A673 (cell line): ENCODE measurements around the gene ROBO2. TPM values are rescaled to one million over a fixed set of nuclear protein-coding genes. Genes with fewer than 3 reads are reported as not detected.

ENCODE experiments used
- BruUV-seq: library from RNA; stranded (reverse); fragments of 400-500 nt; replicated peaks from 2 replicates; lab custom pipeline; 2021; lab: Mats Ljungman, UMichigan
- CTCF ChIA-PET: fragments of 300-600 bp; sonication (Branson Sonifier 250); formaldehyde crosslinking; loops from one replicate; lab custom pipeline; 2022; ENCODE audit warnings: antibody characterized with exemption; lab: Charles Lee
- POLR2A ChIA-PET: fragments of 300-600 bp; sonication (Branson Sonifier 250); formaldehyde crosslinking; loops from one replicate; lab custom pipeline; 2022; ENCODE audit warnings: antibody characterized with exemption; ENCODE audit not compliant: low non-redundant PET; lab: Charles Lee
- DNase-seq: peaks from one replicate; pipeline ENCODE4 v3.0.0-alpha.2; 2015; ENCODE audit warnings: low spot score
- H3K27ac ChIP-seq: fragments of 200-600 bp; sonication (generic); 2 replicates; pipeline ENCODE4 v1.5.1; 2016; ENCODE audit warnings: mixed run types, low read depth, mild to moderate bottlenecking, mixed read lengths, antibody characterized with exemption, low read length; ENCODE audit not compliant: poor library complexity, severe bottlenecking
- H3K27me3 ChIP-seq: fragments of 200-600 bp; sonication (generic); replicated peaks from 2 replicates; pipeline ENCODE4 v1.6.1; 2017; ENCODE audit warnings: mixed run types, low read depth, mild to moderate bottlenecking, mixed read lengths, antibody characterized with exemption, low read length; ENCODE audit not compliant: insufficient read depth, poor library complexity
- H3K36me3 ChIP-seq: fragments of 200-600 bp; sonication (generic); 2 replicates; pipeline ENCODE4 v1.6.1; 2016; ENCODE audit warnings: mixed run types, mild to moderate bottlenecking, mixed read lengths, antibody characterized with exemption, low read length; ENCODE audit not compliant: insufficient read depth, poor library complexity, severe bottlenecking
- H3K4me1 ChIP-seq: fragments of 200-600 bp; sonication (generic); 2 replicates; pipeline ENCODE4 v1.6.1; 2017; ENCODE audit warnings: mixed run types, mild to moderate bottlenecking, mixed read lengths, antibody characterized with exemption, low read length; ENCODE audit not compliant: insufficient read depth, poor library complexity, severe bottlenecking
- H3K4me3 ChIP-seq: fragments of 200-600 bp; sonication (generic); 2 replicates; pipeline ENCODE4 v1.5.1; 2016; ENCODE audit warnings: low read depth, mixed run types, mild to moderate bottlenecking, mixed read lengths, low read length; ENCODE audit not compliant: poor library complexity, severe bottlenecking
- H3K9me3 ChIP-seq: fragments of 200-600 bp; sonication (generic); 2 replicates; pipeline ENCODE4 v1.6.1; 2016; ENCODE audit warnings: mixed run types, low read depth, mild to moderate bottlenecking, mixed read lengths, antibody characterized with exemption, low read length; ENCODE audit not compliant: poor library complexity, severe bottlenecking
- EZH2 ChIP-seq: fragments of 200-600 bp; sonication (generic); IDR thresholded peaks from 2 replicates; pipeline ENCODE4 v1.6.1; 2017; ENCODE audit warnings: borderline replicate concordance, low read depth, mild to moderate bottlenecking, mixed read lengths, antibody characterized with exemption, low read length; ENCODE audit not compliant: poor library complexity, severe bottlenecking
- intact Hi-C: fragments of 100-400 bp; cut with micrococcal nuclease; formaldehyde crosslinking; loops from one replicate; pipeline ENCODE4 v1.10.0; 2022; ENCODE audit not compliant: unreplicated experiment
- total RNA-seq: library from RNA; stranded (reverse); gene quantifications from 2 replicates; pipeline ENCODE4 v1.2.3, GENCODE V29; 2021
- TF ChIP-seq, protein P1 (sequence below): fragments of 300-800, 200-600 bp; sonication (generic); conservative IDR thresholded peaks from 2 replicates; pipeline ENCODE4 v1.5.1; 2017; ENCODE audit warnings: low read depth, mild to moderate bottlenecking, antibody characterized with exemption, low read length, moderate library complexity, mixed read lengths

The ROBO2 gene
- total RNA-seq, 1 experiment from 2014 or later, result 17.5 TPM

DNA sequence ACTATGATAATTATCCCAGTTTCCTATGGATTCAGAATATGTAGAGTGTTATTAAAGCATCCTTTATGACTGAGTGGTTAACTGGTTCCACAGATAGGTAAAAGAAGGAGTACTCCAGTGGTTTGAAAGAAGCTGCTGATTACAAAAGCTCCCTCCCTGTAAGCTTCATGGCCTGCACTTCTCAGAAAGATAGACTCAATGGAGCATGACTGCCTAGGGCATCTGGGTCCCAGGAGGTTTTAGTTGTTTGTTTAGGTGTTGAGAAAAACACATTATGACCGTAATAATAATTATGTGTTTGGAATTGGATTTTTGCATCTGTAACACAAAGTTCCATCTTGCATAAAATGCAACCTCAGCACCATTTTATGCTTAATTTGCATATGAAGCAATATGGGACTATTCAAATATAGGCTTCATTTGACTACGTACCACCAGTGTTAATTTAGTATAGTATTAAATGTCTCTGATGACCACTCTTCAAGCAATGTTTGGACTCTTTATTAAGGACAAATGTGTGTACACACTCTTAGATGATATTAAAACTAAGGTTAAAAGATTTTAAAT, 121.1 kb downstream of the ROBO2 start:
- BruUV-seq, result no TSS peak
- intact Hi-C loops, result no loop called here
- no peak for DNase-seq
- Histone ChIP-seq H3K4me1 (no peaks in the 10 kb centered on the region), H3K36me3 (no peaks in the 10 kb centered on the region), H3K4me3 (no peak overlapping the region), H3K27ac (no peak overlapping the region), H3K9me3 (no peaks in the 10 kb centered on the region), H3K27me3 (no peaks in the 10 kb centered on the region)
- ChIA-PET POLR2A (no interaction called here), CTCF (interaction anchor here (0.6 kb wide), 1 partner anchor 986 kb away, joined by 3 read pairs; no protein-coding TSS in a partner anchor)
- TF ChIP-seq EZH2, result no peak
- TF ChIP-seq, protein P1, sequence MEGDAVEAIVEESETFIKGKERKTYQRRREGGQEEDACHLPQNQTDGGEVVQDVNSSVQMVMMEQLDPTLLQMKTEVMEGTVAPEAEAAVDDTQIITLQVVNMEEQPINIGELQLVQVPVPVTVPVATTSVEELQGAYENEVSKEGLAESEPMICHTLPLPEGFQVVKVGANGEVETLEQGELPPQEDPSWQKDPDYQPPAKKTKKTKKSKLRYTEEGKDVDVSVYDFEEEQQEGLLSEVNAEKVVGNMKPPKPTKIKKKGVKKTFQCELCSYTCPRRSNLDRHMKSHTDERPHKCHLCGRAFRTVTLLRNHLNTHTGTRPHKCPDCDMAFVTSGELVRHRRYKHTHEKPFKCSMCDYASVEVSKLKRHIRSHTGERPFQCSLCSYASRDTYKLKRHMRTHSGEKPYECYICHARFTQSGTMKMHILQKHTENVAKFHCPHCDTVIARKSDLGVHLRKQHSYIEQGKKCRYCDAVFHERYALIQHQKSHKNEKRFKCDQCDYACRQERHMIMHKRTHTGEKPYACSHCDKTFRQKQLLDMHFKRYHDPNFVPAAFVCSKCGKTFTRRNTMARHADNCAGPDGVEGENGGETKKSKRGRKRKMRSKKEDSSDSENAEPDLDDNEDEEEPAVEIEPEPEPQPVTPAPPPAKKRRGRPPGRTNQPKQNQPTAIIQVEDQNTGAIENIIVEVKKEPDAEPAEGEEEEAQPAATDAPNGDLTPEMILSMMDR, result no peak

DNA sequence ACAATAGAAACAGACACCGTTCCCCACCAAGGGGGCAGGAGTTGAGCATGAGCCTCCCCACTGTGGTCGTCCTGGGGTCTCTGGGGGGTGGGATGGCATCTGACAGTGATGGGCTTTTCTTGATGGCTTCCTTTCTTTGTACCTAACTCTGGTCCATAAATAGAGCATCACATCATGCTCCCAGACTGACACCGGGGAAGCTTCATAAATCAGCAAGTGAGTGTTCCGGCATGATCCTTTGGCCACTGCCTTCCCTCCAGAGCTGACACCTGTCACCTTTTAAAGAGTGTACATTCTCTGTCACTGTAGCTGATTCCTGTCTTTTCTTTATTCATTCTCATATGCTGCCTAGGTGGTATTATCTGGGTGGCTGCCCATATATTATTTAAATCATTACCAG, 129.9 kb downstream of the ROBO2 start:
- Histone ChIP-seq H3K27ac (no peak overlapping the region), H3K36me3 (no peaks in the 10 kb centered on the region), H3K4me1 (peaks cover 10% of the 10 kb centered on the region), H3K9me3 (no peaks in the 10 kb centered on the region), H3K4me3 (no peak overlapping the region), H3K27me3 (no peaks in the 10 kb centered on the region)
- DNase-seq, result no peak
- BruUV-seq, result no TSS peak
- ChIA-PET CTCF (no interaction called here), POLR2A (no interaction called here)
- intact Hi-C loops, result no loop called here
- TF ChIP-seq EZH2, result no peak
- TF ChIP-seq, protein P1, result no peak

DNA sequence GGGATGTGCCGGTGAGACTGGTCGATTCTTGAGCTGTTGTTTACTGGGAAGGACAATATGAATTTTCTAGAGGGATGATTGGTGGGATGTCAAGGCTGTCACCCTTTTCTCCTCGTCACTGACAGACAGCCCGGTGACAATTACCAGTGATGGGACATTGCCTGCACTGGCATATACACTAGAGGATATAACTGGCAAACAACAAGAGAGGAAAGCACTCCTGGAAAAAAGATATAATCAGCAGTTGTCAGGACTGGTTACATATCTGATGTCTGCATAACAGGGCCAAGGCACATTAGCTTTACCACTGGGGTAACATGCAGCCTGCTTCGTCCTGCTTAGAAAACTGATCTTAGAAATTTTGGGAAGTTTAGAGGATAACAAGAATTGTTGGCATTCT, 131.1 kb downstream of the ROBO2 start:
- no peak for DNase-seq
- Histone ChIP-seq H3K4me1 (peaks cover 10% of the 10 kb centered on the region), H3K27ac (no peak overlapping the region), H3K27me3 (no peaks in the 10 kb centered on the region), H3K4me3 (no peak overlapping the region), H3K36me3 (no peaks in the 10 kb centered on the region), H3K9me3 (no peaks in the 10 kb centered on the region)
- TF ChIP-seq, protein P1, result no peak
- no peak for TF ChIP-seq EZH2
- intact Hi-C loops, result no loop called here
- CTCF ChIA-PET, result no interaction called here
- no TSS peak for BruUV-seq
- POLR2A ChIA-PET, result no interaction called here
